SU-DHL-6 (cell line): ENCODE data around the gene SETBP1.

Experiments used
- CTCF ChIP-seq: fragments of 200-600 bp; sonication (generic); IDR thresholded peaks from one replicate; pipeline ENCODE4 v1.5.1; 2017; ENCODE audit warnings: antibody characterized with exemption, mild to moderate bottlenecking, low read length, moderate library complexity; ENCODE audit not compliant: insufficient read depth, poor library complexity, severe bottlenecking
- EZH2phosphoT487 ChIP-seq: fragments of 200-600 bp; sonication (generic), shearing (Covaris generic); conservative IDR thresholded peaks from 2 replicates; pipeline ENCODE4 v1.6.1; 2018; ENCODE audit warnings: mild to moderate bottlenecking, antibody characterized with exemption, low read length, moderate library complexity, mixed read lengths

GRCh38 chr18:44862112-44862511 lies 181.4 kb downstream of the SETBP1 start:
- TF ChIP-seq CTCF (no peak), EZH2phosphoT487 (no peak)
